ENCODE data around the gene UNC13C. TPM values are rescaled to one million over a fixed set of nuclear protein-coding genes. Genes with fewer than 3 reads are reported as not detected.
A peak's percentile ranks its signal among the peaks of the same experiment; 100 is the strongest.

The UNC13C gene
- total and polyA plus RNA-seq, 4 donors: 0.05 to 16.0 (median 0.12) TPM; not detected in 1

- no peak for TF ChIP-seq CTCF (IDR thresholded peaks at IDR 0.05; ENCODE audit: control extremely low read depth, extremely low read depth)
- Histone ChIP-seq H3K4me1 (ENCODE audit: control insufficient read depth in 5 of 5, insufficient read depth in 5 of 5, low read length in 5 of 5) (peaks cover 0 to 46% (median 2%) of the 10 kb centered on the region in 5 donors), H3K4me3 (no peak overlapping the region), H3K9me3 (ENCODE audit: control insufficient read depth in 4 of 4, insufficient read depth in 3 of 4, low read length in 3 of 4) (peaks cover 0 to 3% (median 0%) of the 10 kb centered on the region in 4 donors), H3K36me3 (ENCODE audit: control insufficient read depth in 4 of 4, insufficient read depth in 4 of 4, low read length in 4 of 4) (no peaks in the 10 kb centered on the region), H3K9ac (ENCODE audit: insufficient read depth in 1 of 2, low read length in 2 of 2) (peak overlapping the region; percentile 21 to 70), H3K27ac (ENCODE audit: low read depth in 1 of 2, low read length in 1 of 2) (no peak overlapping the region), H3K27me3 (ENCODE audit: control insufficient read depth in 3 of 3, insufficient read depth in 3 of 3, low read length in 2 of 3) (peaks cover 0 to 3% (median 0%) of the 10 kb centered on the region in 3 donors)
- WGBS, 2 donors: 64 to 71% methylated on average over 4 of the region's 4 CpGs
- peak in 2 of 3 donors; percentile 74 to 75 for DNase-seq
- ATAC-seq (ENCODE audit: insufficient read depth, low FRiP score): no peak
These were observed 979 bp downstream of the UNC13C start for GRCh38 chr15:53979051-53979788.

DNA sequence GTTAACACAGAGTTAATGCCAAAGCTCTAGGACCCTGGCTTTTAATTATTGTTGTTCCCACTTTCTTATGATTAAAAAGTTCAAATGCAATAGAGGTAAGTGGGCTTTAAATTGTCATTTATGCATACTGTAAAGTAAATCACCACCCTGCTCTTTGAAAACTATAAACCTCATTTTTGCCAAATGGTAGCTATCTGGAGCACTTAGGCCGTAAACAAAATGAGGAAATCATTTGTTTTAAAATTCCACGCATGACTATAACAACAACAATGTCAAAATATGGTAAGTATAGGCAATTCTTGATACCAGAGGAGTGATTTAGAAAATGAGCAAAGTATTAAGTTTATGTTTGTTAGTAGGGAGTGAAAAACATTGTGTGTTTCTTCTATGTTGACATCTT, 1.8 kb downstream of the UNC13C start:
- H3K36me3 ChIP-seq (ENCODE audit: control insufficient read depth in 4 of 4, insufficient read depth in 4 of 4, low read length in 4 of 4): no peaks in the 10 kb centered on the region
- H3K9me3 ChIP-seq (ENCODE audit: control insufficient read depth in 4 of 4, insufficient read depth in 3 of 4, low read length in 3 of 4): peaks cover 0 to 3% (median 0%) of the 10 kb centered on the region in 4 donors
- 80 to 81% methylated on average over 2 of the region's 2 CpGs for WGBS, 2 donors
- ATAC-seq (ENCODE audit: insufficient read depth, low FRiP score) (no peak), DNase-seq (peak in 2 of 3 donors; percentile 74 to 76)
- H3K9ac ChIP-seq (ENCODE audit: insufficient read depth in 1 of 2, low read length in 2 of 2): peak overlapping the region in 1 of 2 donors; percentile 65
- peaks cover 0 to 3% (median 0%) of the 10 kb centered on the region in 3 donors for H3K27me3 ChIP-seq (ENCODE audit: control insufficient read depth in 3 of 3, insufficient read depth in 3 of 3, low read length in 2 of 3)
- no peak for TF ChIP-seq CTCF (IDR thresholded peaks at IDR 0.05; ENCODE audit: control extremely low read depth, extremely low read depth)
- no peak overlapping the region for H3K27ac ChIP-seq (ENCODE audit: low read depth in 1 of 2, low read length in 1 of 2)
- peaks cover 0 to 48% (median 2%) of the 10 kb centered on the region in 5 donors for H3K4me1 ChIP-seq (ENCODE audit: control insufficient read depth in 5 of 5, insufficient read depth in 5 of 5, low read length in 5 of 5)
- H3K4me3 ChIP-seq: no peak overlapping the region

DNA sequence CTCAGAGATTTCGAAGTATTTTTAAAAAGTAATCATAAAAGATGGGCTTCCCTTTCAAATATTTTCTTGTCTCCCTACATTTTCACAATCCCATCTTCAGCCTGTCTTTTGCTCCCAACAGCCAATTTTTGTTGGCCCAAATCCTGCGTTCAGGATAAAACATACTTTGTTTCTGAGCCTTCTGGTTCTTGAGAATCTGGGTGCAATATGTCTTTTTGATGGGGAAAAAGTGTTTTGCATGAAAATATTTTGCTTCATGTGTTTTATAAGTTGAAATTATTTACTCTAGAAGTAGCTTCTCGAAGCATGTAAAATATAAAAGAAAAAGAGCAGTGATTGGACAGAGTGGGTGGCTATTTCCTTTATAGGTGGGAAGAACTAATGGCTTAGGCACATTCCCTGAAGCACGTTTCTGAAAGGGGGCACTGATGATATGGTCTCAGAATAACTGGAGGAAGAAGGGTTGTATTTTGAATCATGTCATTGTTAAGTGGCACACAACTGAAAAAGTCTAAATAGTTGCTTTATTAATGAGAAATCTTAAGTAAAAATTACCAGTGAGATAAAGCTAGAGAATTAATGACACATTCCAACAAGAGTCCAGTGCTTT, 3.9 kb downstream of the UNC13C start:
- Histone ChIP-seq H3K9me3 (ENCODE audit: control insufficient read depth in 4 of 4, insufficient read depth in 3 of 4, low read length in 3 of 4) (no peaks in the 10 kb centered on the region), H3K36me3 (ENCODE audit: control insufficient read depth in 4 of 4, insufficient read depth in 4 of 4, low read length in 4 of 4) (peaks cover 0 to 5% (median 0%) of the 10 kb centered on the region in 4 donors), H3K9ac (ENCODE audit: insufficient read depth in 1 of 2, low read length in 2 of 2) (no peak overlapping the region), H3K4me1 (ENCODE audit: control insufficient read depth in 5 of 5, insufficient read depth in 5 of 5, low read length in 5 of 5) (peaks cover 0 to 44% (median 2%) of the 10 kb centered on the region in 5 donors), H3K4me3 (no peak overlapping the region), H3K27me3 (ENCODE audit: control insufficient read depth in 3 of 3, insufficient read depth in 3 of 3, low read length in 2 of 3) (peaks cover 0 to 3% (median 0%) of the 10 kb centered on the region in 3 donors), H3K27ac (ENCODE audit: low read depth in 1 of 2, low read length in 1 of 2) (no peak overlapping the region)
- 77 to 82% methylated on average over 4 of the region's 4 CpGs for WGBS, 2 donors
- TF ChIP-seq CTCF (IDR thresholded peaks at IDR 0.05; ENCODE audit: control extremely low read depth, extremely low read depth): no peak
- ATAC-seq (ENCODE audit: insufficient read depth, low FRiP score) (no peak), DNase-seq (peak in 2 of 3 donors; percentile 54 to 63)

Measured in lung (tissue), 12 donors.